ENCODE measurements around the gene BDKRB2.

BDKRB2 gene

GRCh38 chr14:96201157-96201556 is 3.5 kb upstream of the BDKRB2 start:
- no peak for DNase-seq

GRCh38 chr14:96201965-96202364 is 2.7 kb upstream of the BDKRB2 start:
- DNase-seq: no peak

GRCh38 chr14:96202441-96203094 is 2.1 kb upstream of the BDKRB2 start:
- no peak for DNase-seq

GRCh38 chr14:96203116-96203515 is 1.5 kb upstream of the BDKRB2 start:
- DNase-seq: no peak

- DNase-seq: no peak
Measured at GRCh38 chr14:96203635-96204034, 1.0 kb upstream of the BDKRB2 start.

- no peak for DNase-seq
Measured at GRCh38 chr14:96205059-96205977, 679 bp downstream of the BDKRB2 start.

GRCh38 chr14:96205978-96206360 is 1.3 kb downstream of the BDKRB2 start:
- DNase-seq: no peak

- no peak for DNase-seq
Measured at GRCh38 chr14:96206461-96206860, 1.8 kb downstream of the BDKRB2 start.

GRCh38 chr14:96207686-96208085 is 3.0 kb downstream of the BDKRB2 start:
- DNase-seq: no peak

- no peak for DNase-seq
Measured at GRCh38 chr14:96208739-96209138, 4.1 kb downstream of the BDKRB2 start.

- DNase-seq: no peak
Measured at GRCh38 chr14:96212140-96212539, 7.5 kb downstream of the BDKRB2 start.

GRCh38 chr14:96212896-96213295 is 8.3 kb downstream of the BDKRB2 start:
- DNase-seq: no peak

- no peak for DNase-seq
Measured at GRCh38 chr14:96213871-96214465, 9.3 kb downstream of the BDKRB2 start.

- no peak for DNase-seq
Measured at GRCh38 chr14:96214793-96215192, 10.2 kb downstream of the BDKRB2 start.

- peak; percentile 3 for DNase-seq
Measured at GRCh38 chr14:96215452-96216244, 11.0 kb downstream of the BDKRB2 start.

- no peak for DNase-seq
Measured at GRCh38 chr14:96216627-96217026, 12.0 kb downstream of the BDKRB2 start.

GRCh38 chr14:96217376-96217913 is 12.8 kb downstream of the BDKRB2 start:
- no peak for DNase-seq

- DNase-seq: no peak
Measured at GRCh38 chr14:96221109-96221650, 16.5 kb downstream of the BDKRB2 start.

GRCh38 chr14:96221841-96222240 is 17.2 kb downstream of the BDKRB2 start:
- no peak for DNase-seq

- no peak for DNase-seq
Measured at GRCh38 chr14:96224480-96225096, 19.9 kb downstream of the BDKRB2 start.

- DNase-seq: no peak
Measured at GRCh38 chr14:96225213-96225612, 20.6 kb downstream of the BDKRB2 start.

- peak; percentile 42 for DNase-seq
Measured at GRCh38 chr14:96225745-96226151, 21.1 kb downstream of the BDKRB2 start.

All from NCI-H82 (cell line).